ENCODE results near the gene GLRA3.

DNA sequence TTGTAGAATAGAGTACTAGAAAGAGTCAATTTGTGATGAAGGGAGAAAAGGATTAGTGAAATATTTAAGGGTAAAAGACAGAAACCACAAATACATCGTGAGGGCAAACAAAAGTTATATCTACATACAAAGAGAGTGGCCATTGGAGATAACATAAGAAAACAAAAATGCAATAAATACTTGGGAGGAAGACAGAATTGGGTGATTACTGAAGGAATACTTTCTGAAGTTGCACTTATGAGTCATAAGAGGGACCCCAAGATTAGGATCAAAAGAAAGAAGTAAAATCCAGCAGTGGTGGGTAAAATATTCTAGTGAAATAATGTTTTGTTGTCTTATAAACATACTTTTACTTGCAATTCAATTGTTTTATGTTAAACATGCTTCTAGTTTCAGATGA, 53.7 kb downstream of the GLRA3 start:
- TF ChIP-seq POLR2AphosphoS5 (IDR thresholded peaks at IDR 0.05; ENCODE audit: low read depth, low read length), result no peak
- no peak for TF ChIP-seq POLR2A (IDR thresholded peaks at IDR 0.05; ENCODE audit: low read depth, low read length)
- no peak for TF ChIP-seq TAF1 (IDR thresholded peaks at IDR 0.05; ENCODE audit: borderline replicate concordance, low read depth, low read length)

All from GM12892 (cell line).